ENCODE results near the gene RAET1G.
A peak's percentile ranks its signal among the peaks of the same experiment; 100 is the strongest.

Gene RAET1G

DNA sequence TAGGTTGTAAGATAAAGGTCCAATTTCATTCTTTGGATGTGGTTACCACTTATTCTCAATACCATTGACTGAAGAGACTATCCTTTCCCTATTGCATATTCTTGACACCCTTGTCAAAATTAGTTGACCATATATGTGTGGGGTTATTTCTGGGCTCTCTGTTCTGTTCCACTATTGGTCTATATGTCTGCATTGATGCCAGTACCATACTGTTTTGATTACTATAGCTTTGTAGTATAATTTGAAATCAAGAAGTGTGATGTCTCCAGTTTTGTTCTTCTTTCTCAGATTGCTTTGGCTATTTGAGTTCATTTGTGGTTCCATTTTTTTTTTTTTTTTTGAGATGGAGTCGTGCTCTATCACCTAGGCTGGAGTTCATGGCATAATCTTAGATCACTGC, 50.7 kb downstream of the RAET1G start:
- TF ChIP-seq, protein P1, sequence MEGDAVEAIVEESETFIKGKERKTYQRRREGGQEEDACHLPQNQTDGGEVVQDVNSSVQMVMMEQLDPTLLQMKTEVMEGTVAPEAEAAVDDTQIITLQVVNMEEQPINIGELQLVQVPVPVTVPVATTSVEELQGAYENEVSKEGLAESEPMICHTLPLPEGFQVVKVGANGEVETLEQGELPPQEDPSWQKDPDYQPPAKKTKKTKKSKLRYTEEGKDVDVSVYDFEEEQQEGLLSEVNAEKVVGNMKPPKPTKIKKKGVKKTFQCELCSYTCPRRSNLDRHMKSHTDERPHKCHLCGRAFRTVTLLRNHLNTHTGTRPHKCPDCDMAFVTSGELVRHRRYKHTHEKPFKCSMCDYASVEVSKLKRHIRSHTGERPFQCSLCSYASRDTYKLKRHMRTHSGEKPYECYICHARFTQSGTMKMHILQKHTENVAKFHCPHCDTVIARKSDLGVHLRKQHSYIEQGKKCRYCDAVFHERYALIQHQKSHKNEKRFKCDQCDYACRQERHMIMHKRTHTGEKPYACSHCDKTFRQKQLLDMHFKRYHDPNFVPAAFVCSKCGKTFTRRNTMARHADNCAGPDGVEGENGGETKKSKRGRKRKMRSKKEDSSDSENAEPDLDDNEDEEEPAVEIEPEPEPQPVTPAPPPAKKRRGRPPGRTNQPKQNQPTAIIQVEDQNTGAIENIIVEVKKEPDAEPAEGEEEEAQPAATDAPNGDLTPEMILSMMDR (conservative IDR thresholded peaks at IDR 0.05; ENCODE audit: control insufficient read depth, insufficient read depth, low read depth, low read length) = no peak
- H3K4me3 ChIP-seq (ENCODE audit: control insufficient read depth, low read depth, low read length) = no peak overlapping the region
- no peak for DNase-seq (ENCODE audit: low read depth)

- no peak overlapping the region for H3K4me3 ChIP-seq (ENCODE audit: control insufficient read depth, low read depth, low read length)
- DNase-seq (ENCODE audit: low read depth) = no peak
- TF ChIP-seq, protein P1 (conservative IDR thresholded peaks at IDR 0.05; ENCODE audit: control insufficient read depth, insufficient read depth, low read depth, low read length) = no peak
Measured at GRCh38 chr6:149871182-149871581, 51.7 kb downstream of the RAET1G start.

- TF ChIP-seq, protein P1 (conservative IDR thresholded peaks at IDR 0.05; ENCODE audit: control insufficient read depth, insufficient read depth, low read depth, low read length) = no peak
- no peak overlapping the region for H3K4me3 ChIP-seq (ENCODE audit: control insufficient read depth, low read depth, low read length)
- no peak for DNase-seq (ENCODE audit: low read depth)
Measured at GRCh38 chr6:149869275-149869892, 53.5 kb downstream of the RAET1G start.

DNA sequence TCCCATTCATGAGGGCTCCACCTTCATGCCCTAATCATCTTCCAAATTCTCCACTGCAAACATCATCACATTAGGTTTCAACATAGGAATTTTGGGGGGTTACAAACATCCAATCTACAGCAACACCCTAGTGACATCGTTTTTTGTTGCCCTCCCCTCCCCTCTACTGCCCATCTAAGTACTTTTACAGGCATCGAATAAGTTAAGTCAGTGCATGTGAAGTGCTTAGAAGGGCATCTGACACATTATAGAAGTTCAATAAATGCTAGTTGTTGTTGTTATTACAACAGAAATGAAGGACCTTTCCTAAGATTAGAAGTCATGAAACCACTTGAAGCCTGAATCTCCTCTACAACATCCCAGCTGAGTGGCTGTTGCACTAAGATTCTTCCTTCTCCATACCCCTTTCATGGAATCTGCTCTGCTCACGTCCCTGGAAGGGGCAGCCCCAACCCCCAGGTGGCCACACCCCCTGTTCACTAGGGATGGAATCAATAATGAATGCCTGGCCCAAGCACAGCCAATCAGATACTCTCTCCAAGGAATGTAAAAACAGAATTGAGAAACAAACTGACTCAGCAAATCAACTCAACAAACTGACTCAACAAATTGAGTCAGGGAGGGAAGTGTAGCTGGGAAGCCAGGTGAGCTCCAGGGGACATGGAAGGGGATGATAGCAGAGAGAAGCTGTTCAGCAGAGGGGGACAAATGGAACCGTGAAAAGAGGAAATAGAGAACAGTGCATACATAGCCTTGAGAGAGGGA, 54.9 kb downstream of the RAET1G start:
- DNase-seq (ENCODE audit: low read depth) = peak; percentile 57
- TF ChIP-seq, protein P1 (conservative IDR thresholded peaks at IDR 0.05; ENCODE audit: control insufficient read depth, insufficient read depth, low read depth, low read length) = no peak

More for the DNA sequence above, 54.9 kb downstream of the RAET1G start:
- H3K4me3 ChIP-seq (ENCODE audit: control insufficient read depth, low read depth, low read length) = no peak overlapping the region
